Measurements from ENCODE around the gene TMEM243. TPM values are rescaled to one million over a fixed set of nuclear protein-coding genes. Genes with fewer than 3 reads are reported as not detected.

The TMEM243 gene
- total and polyA plus RNA-seq, 2 donors (not counting 3 experiments of a cell fraction or from before 2014, with no cell fraction given), result 26.9 to 28.8 TPM

GRCh38 chr7:87225696-87226095, 6.2 kb upstream of the TMEM243 start:
- FAIRE-seq, result no peak
- intact Hi-C loops (cut with micrococcal nuclease), result no loop called here

GRCh38 chr7:87223666-87224065, 4.1 kb upstream of the TMEM243 start:
- Histone ChIP-seq H3K27ac (ENCODE audit: insufficient read depth, low read depth, low read length) (no peak overlapping the region), H3K79me2 (ENCODE audit: control insufficient read depth, insufficient read depth, low read length) (peaks cover 4% of the 10 kb centered on the region), H3K9me1 (replicated peaks; ENCODE audit: control insufficient read depth, extremely low read depth, insufficient read depth, low read length) (no peaks in the 10 kb centered on the region), H2AFZ (ENCODE audit: low read depth, low read length) (no peak overlapping the region), H3K27me3 (ENCODE audit: control insufficient read depth in 2 of 2, insufficient read depth in 2 of 2, low read length in 2 of 2) (peaks cover 3 to 29% of the 10 kb centered on the region in 2 experiments), H3K9ac (replicated peaks; ENCODE audit: extremely low read depth, insufficient read depth, low read length) (no peak overlapping the region), H3K36me3 (ENCODE audit: control insufficient read depth in 2 of 2, extremely low read depth in 1 of 2, insufficient read depth in 2 of 2, low read length in 2 of 2) (no peaks in the 10 kb centered on the region), H3K4me1 (ENCODE audit: control insufficient read depth, extremely low read depth, insufficient read depth, low read length) (peaks cover 10% of the 10 kb centered on the region), H3K9me3 (replicated peaks; ENCODE audit: control insufficient read depth, insufficient read depth, low read length) (no peaks in the 10 kb centered on the region), H3K4me3 (replicated peaks in 1 of 3; ENCODE audit: insufficient read depth in 1 of 3, low read depth in 1 of 3, low read length in 3 of 3) (no peak overlapping the region), H4K20me1 (replicated peaks; ENCODE audit: control insufficient read depth, extremely low read depth, insufficient read depth, low read length) (no peaks in the 10 kb centered on the region), H3K4me2 (ENCODE audit: insufficient read depth, low read length) (no peak overlapping the region)
- no peak for DNase-seq (ENCODE audit: low read depth, low spot score)
- no peak for FAIRE-seq
- no TSS peak for BruUV-seq (replicated peaks)
- TF ChIP-seq FOS (IDR thresholded peaks at IDR 0.05; ENCODE audit: borderline replicate concordance, insufficient read depth, low read length), result peak; percentile 78
- no peak for TF ChIP-seq MAX (IDR thresholded peaks at IDR 0.05; ENCODE audit: insufficient read depth, insufficient read length)
- intact Hi-C loops (cut with micrococcal nuclease) (loop anchor here (5.0 kb wide), 1 partner anchor 489 kb away; no protein-coding TSS in a partner anchor), dilution Hi-C loops (cut with MboI; ENCODE audit: extremely low pct_ligation_motif_present, low sequenced_read_pairs) (no loop called here)
- ChIA-PET POLR2A (no interaction called here), CTCF (no interaction called here)

More at GRCh38 chr7:87225696-87226095, 6.2 kb upstream of the TMEM243 start:
- H3K9ac ChIP-seq (replicated peaks; ENCODE audit: extremely low read depth, insufficient read depth, low read length), result no peak overlapping the region
- no peak for DNase-seq (ENCODE audit: low read depth, low spot score)
- no peak overlapping the region for H3K4me2 ChIP-seq (ENCODE audit: insufficient read depth, low read length)
- CTCF ChIA-PET, result interaction anchor here (0.9 to 1.1 kb wide), 2 partner anchors 9 to 298 kb away, joined by 3 read pairs; no protein-coding TSS in a partner anchor
- H3K4me3 ChIP-seq (replicated peaks in 1 of 3; ENCODE audit: insufficient read depth in 1 of 3, low read depth in 1 of 3, low read length in 3 of 3), result no peak overlapping the region
- H3K27ac ChIP-seq (ENCODE audit: insufficient read depth, low read depth, low read length), result no peak overlapping the region
- peaks cover 5% of the 10 kb centered on the region for H3K4me1 ChIP-seq (ENCODE audit: control insufficient read depth, extremely low read depth, insufficient read depth, low read length)
- peaks cover 5 to 31% of the 10 kb centered on the region in 2 experiments for H3K27me3 ChIP-seq (ENCODE audit: control insufficient read depth in 2 of 2, insufficient read depth in 2 of 2, low read length in 2 of 2)
- no peaks in the 10 kb centered on the region for H3K79me2 ChIP-seq (ENCODE audit: control insufficient read depth, insufficient read depth, low read length)
- no TSS peak for BruUV-seq (replicated peaks)
- no peaks in the 10 kb centered on the region for H3K9me1 ChIP-seq (replicated peaks; ENCODE audit: control insufficient read depth, extremely low read depth, insufficient read depth, low read length)
- H4K20me1 ChIP-seq (replicated peaks; ENCODE audit: control insufficient read depth, extremely low read depth, insufficient read depth, low read length), result no peaks in the 10 kb centered on the region
- POLR2A ChIA-PET, result no interaction called here
- no peaks in the 10 kb centered on the region for H3K36me3 ChIP-seq (ENCODE audit: control insufficient read depth in 2 of 2, extremely low read depth in 1 of 2, insufficient read depth in 2 of 2, low read length in 2 of 2)
- peak; percentile 77 for TF ChIP-seq FOS (IDR thresholded peaks at IDR 0.05; ENCODE audit: borderline replicate concordance, insufficient read depth, low read length)
- no peak for TF ChIP-seq POLR2AphosphoS5 (IDR thresholded peaks at IDR 0.05; ENCODE audit: insufficient read depth, low read depth, low read length)
- H2AFZ ChIP-seq (ENCODE audit: low read depth, low read length), result no peak overlapping the region
- dilution Hi-C loops (cut with MboI; ENCODE audit: extremely low pct_ligation_motif_present, low sequenced_read_pairs), result no loop called here
- H3K9me3 ChIP-seq (replicated peaks; ENCODE audit: control insufficient read depth, insufficient read depth, low read length), result no peaks in the 10 kb centered on the region

All from endothelial cell of umbilical vein (primary cell).